K562 (cell line): ENCODE measurements around the gene CENPE. TPM values are rescaled to one million over a fixed set of nuclear protein-coding genes. Genes with fewer than 3 reads are reported as not detected.
A peak's percentile ranks its signal among the peaks of the same experiment; 100 is the strongest.

Experiments
- ATAC-seq: fragments of 200-7000 bp; cut with Tn5 transposase; 3 replicates; pipeline ENCODE4 v1.9.1; 2020; ENCODE audit warnings: moderate library complexity
- BruUV-seq: library from RNA; stranded (reverse); fragments of 400-500 nt; replicated peaks from 2 replicates; lab custom pipeline; 2021; lab: Mats Ljungman, UMichigan
- CTCF ChIA-PET: fragments of 300-600 bp; formaldehyde crosslinking; extraction: SDS; loops from one replicate; lab custom pipeline; 2021; ENCODE audit warnings: low intra/inter-chr PET ratio; lab: Yijun Ruan, JAX
- POLR2A ChIA-PET: fragments of 300-600, 350-650 bp; sonication (Branson Sonifier 250); formaldehyde crosslinking; extraction: SDS; loops from one replicate; lab custom pipeline; 2021; ENCODE audit warnings: antibody characterized with exemption, inconsistent platforms; lab: Yijun Ruan, JAX
- DNase-seq, 4 experiments: peaks; one replicate each; pipeline versions ENCODE4 v3.0.0 to v3.0.0-alpha.2; 2011 to 2018; ENCODE audit warnings: low spot score in 3 of 4, mixed read lengths in 3 of 4; ENCODE audit errors: extremely low read depth in 1 of 4
- FAIRE-seq: peaks from 2 replicates; lab custom pipeline; 2011; peaks lifted over from hg19 to GRCh38; lab: Jason Lieb, UNC
- H2AFZ ChIP-seq: 2 replicates; pipeline ENCODE4 v1.6.0; 2011; ENCODE audit warnings: low read depth, low read length, control low read depth, inconsistent platforms
- H3K27ac ChIP-seq: fragments of 200-600 bp; 3 replicates; pipeline ENCODE4 v1.8.0; 2011; ENCODE audit warnings: low read depth, mild to moderate bottlenecking, control low read depth, inconsistent platforms, low read length, moderate library complexity, mixed read lengths; ENCODE audit errors: extremely low read depth
- H3K27me3 ChIP-seq, 2 experiments: fragments of 300-600 bp in 1 of 2; 2 replicates in 1 of 2; 3 replicates in 1 of 2; pipeline versions ENCODE4 v1.6.0 to v1.8.0; 2011; ENCODE audit warnings: inconsistent platforms in 2 of 2, low read length in 2 of 2, mild to moderate bottlenecking in 1 of 2, mixed read lengths in 1 of 2, moderate library complexity in 1 of 2; ENCODE audit not compliant: control insufficient read depth in 2 of 2, insufficient read depth in 2 of 2
- H3K36me3 ChIP-seq: fragments of 300-600 bp; 3 replicates; pipeline ENCODE4 v1.8.0; 2011; ENCODE audit warnings: mild to moderate bottlenecking, low read length, inconsistent platforms; ENCODE audit not compliant: control insufficient read depth, insufficient read depth
- H3K4me1 ChIP-seq, 2 experiments: fragments of 200-600 bp in 1 of 2; replicated peaks in 1 of 2; 2 replicates in 1 of 2; 3 replicates in 1 of 2; pipeline versions ENCODE4 v1.5.1 to v1.8.0; 2011; ENCODE audit warnings: inconsistent platforms in 2 of 2, low read length in 2 of 2, mild to moderate bottlenecking in 1 of 2, mixed read lengths in 1 of 2, moderate library complexity in 1 of 2; ENCODE audit not compliant: control insufficient read depth in 2 of 2, insufficient read depth in 2 of 2
- H3K4me2 ChIP-seq: 2 replicates; pipeline ENCODE4 v1.6.1; 2011; ENCODE audit warnings: low read length, control low read depth, inconsistent platforms, mixed read lengths; ENCODE audit not compliant: insufficient read depth
- H3K4me3 ChIP-seq: fragments of 200-600 bp; sonication (generic), shearing (Covaris generic); 2 replicates; pipeline ENCODE4 v1.5.1; 2016; ENCODE audit warnings: control low read depth, inconsistent platforms
- H3K79me2 ChIP-seq: fragments of 200-600 bp; 3 replicates; pipeline ENCODE4 v1.8.0; 2011; ENCODE audit warnings: low read length, inconsistent platforms; ENCODE audit not compliant: control insufficient read depth, insufficient read depth
- H3K9ac ChIP-seq, 2 experiments: 2 replicates each; pipeline versions ENCODE4 v1.6.0 to v1.6.1; 2011; ENCODE audit warnings: low read depth in 2 of 2, low read length in 2 of 2, control low read depth in 1 of 2, inconsistent platforms in 1 of 2, mild to moderate bottlenecking in 1 of 2, mixed read lengths in 1 of 2; ENCODE audit not compliant: insufficient read depth in 1 of 2
- H3K9me1 ChIP-seq: one replicate; pipeline ENCODE4 v1.6.0; 2011; ENCODE audit warnings: inconsistent platforms, mild to moderate bottlenecking, low read length, moderate library complexity; ENCODE audit not compliant: control insufficient read depth, insufficient read depth
- H3K9me3 ChIP-seq: replicated peaks from 2 replicates; pipeline ENCODE4 v1.5.1; 2011; ENCODE audit warnings: low read depth, low read length, inconsistent platforms; ENCODE audit not compliant: control insufficient read depth, insufficient read depth
- H4K20me1 ChIP-seq: replicated peaks from 2 replicates; pipeline ENCODE4 v1.6.1; 2011; ENCODE audit warnings: low read length, inconsistent platforms, mixed read lengths; ENCODE audit not compliant: control insufficient read depth, insufficient read depth
- FOSL1 ChIP-seq: fragments of 200-800 bp; sonication (Bioruptor generic); conservative IDR thresholded peaks from 2 replicates; pipeline ENCODE4 v1.6.1; 2016; ENCODE audit warnings: missing genetic modification characterization, missing compliant biosample characterization
- FOXA1 ChIP-seq: fragments of 450-650 bp; IDR thresholded peaks from 2 replicates; pipeline ENCODE4 v1.6.1; 2016; ENCODE audit warnings: mild to moderate bottlenecking, borderline replicate concordance
- GTF2A2 ChIP-seq: IDR thresholded peaks from 2 replicates; pipeline ENCODE4 v1.6.1; 2016; ENCODE audit warnings: mild to moderate bottlenecking, missing genetic modification characterization, missing compliant biosample characterization
- HDAC3 ChIP-seq: fragments of 450-650 bp; IDR thresholded peaks from 2 replicates; pipeline ENCODE4 v1.6.1; 2018; ENCODE audit warnings: borderline replicate concordance, mild to moderate bottlenecking, moderate library complexity; ENCODE audit not compliant: partially characterized antibody
- POLR3G ChIP-seq: IDR thresholded peaks from 2 replicates; pipeline ENCODE4 v1.6.1; 2011; ENCODE audit not compliant: insufficient read length, insufficient replicate concordance; ENCODE audit errors: extremely low read depth
- RREB1 ChIP-seq: fragments of 250-450 bp; sonication (Bioruptor Pico); IDR thresholded peaks from 2 replicates; pipeline ENCODE4 v1.4.0; 2020
- SMAD1 ChIP-seq: fragments of 150-350 bp; IDR thresholded peaks from 2 replicates; pipeline ENCODE4 v1.6.1; 2014; ENCODE audit warnings: low read length, low read depth; ENCODE audit not compliant: partially characterized antibody
- SMARCE1 ChIP-seq: fragments of 450-650 bp; IDR thresholded peaks from 2 replicates; pipeline ENCODE4 v1.7.1; 2016; ENCODE audit warnings: mild to moderate bottlenecking
- TEAD1 ChIP-seq, 2 experiments: fragments of 450-650 bp in 1 of 2; sonication (generic) in 1 of 2; formaldehyde crosslinking; IDR thresholded peaks; 2 replicates each; pipeline versions ENCODE4 v1.4.0 to v1.8.0; 2020 to 2022; ENCODE audit warnings: mild to moderate bottlenecking in 2 of 2, missing genetic modification reagents in 1 of 2
- TEAD2 ChIP-seq: fragments of 450-650 bp; IDR thresholded peaks from 2 replicates; pipeline ENCODE4 v1.6.1; 2016; ENCODE audit warnings: missing genetic modification characterization, control low read depth, missing compliant biosample characterization
- WGBS: fragments of 100-300 bp; shearing (Covaris generic); methylation state at CpG from one replicate; pipeline ENCODE4 v1.1.6; 2016; ENCODE audit warnings: low coverage, mixed read lengths; ENCODE audit not compliant: insufficient coverage; ENCODE audit errors: missing lambda C conversion rate; 5-methylcytosine and 5-hydroxymethylcytosine counted together
- in situ Hi-C: fragments of 300-500 bp; cut with MboI; formaldehyde crosslinking; loops from 4 replicates; pipeline ENCODE4 v1.15.0; 2018; ENCODE audit warnings: inconsistent platforms, mixed read lengths
- intact Hi-C: fragments of 100-400 bp; cut with micrococcal nuclease; formaldehyde crosslinking; loops from 2 replicates; pipeline ENCODE4 v1.14.2; 2022
- polyA plus RNA-seq, 8 experiments: library from polyadenylated mRNA; depleted of rRNA in 4 of 8; stranded (reverse) in 5 of 8; unstranded in 3 of 8; fragments of >200 nt; fragmentation: Nextera tagmentation in 2 of 8; fragmentation: Illumina TruSeq in 1 of 8; extraction: Ambion mirVana in 2 of 8; extraction: Trizol in 1 of 8; gene quantifications; 2 replicates each; pipeline versions ENCODE4 v1.2.1 to v1.2.3, GENCODE V29; 2011 to 2014; ENCODE audit warnings: inconsistent platforms in 1 of 8, missing spikeins in 1 of 8
- total RNA-seq, 7 experiments: library from RNA; depleted of rRNA in 6 of 7; stranded (reverse); fragments of >200 nt in 6 of 7; fragmentation: Illumina TruSeq in 2 of 7; extraction: Trizol in 2 of 7; gene quantifications; 2 replicates each; pipeline versions ENCODE4 v1.2.1 to v1.2.3, GENCODE V29; 2011 to 2021; ENCODE audit warnings: low replicate concordance in 1 of 7
- TF ChIP-seq, protein P1 (sequence below), 2 experiments: fragments of 450-650 bp; conservative IDR thresholded peaks; 2 replicates each; pipeline ENCODE4 v1.6.1; 2017; ENCODE audit warnings: mild to moderate bottlenecking in 2 of 2, moderate library complexity in 2 of 2
- TF ChIP-seq, protein P2 (sequence below): fragments of 450-650 bp; formaldehyde crosslinking; IDR thresholded peaks from 2 replicates; pipeline ENCODE4 v1.4.0; 2020; ENCODE audit warnings: mild to moderate bottlenecking

CENPE gene
- total and polyA plus RNA-seq, 9 of the 15 experiments (the other 6 are each of a cell fraction or from before 2014, with no cell fraction given) = 9.9 to 53.2 (median 27.4) TPM

DNA sequence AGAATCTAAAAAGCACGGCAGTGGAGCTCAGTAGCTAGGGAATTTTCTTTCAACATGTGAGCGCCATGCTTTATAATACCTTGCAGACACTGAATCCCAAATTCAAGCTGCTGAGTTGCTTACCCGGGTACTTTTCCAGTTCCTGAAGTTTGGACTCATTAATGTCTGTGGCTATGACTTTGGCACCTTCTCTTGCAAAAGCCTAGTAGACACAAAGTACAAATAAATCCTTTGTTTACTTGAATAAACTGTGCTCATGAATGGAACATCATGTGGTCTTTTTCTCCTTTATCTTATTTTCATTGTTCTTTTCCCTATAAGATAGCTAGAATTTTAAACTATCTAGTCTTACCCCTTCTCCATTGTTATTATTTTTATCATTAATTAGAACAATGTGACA lies 103.1 kb downstream of the CENPE start:
- DNase-seq (no peak), FAIRE-seq (peak; percentile 6), ATAC-seq (no peak)
- no peaks in the 10 kb centered on the region for H3K4me1 ChIP-seq
- 59% methylated on average over 3 of the region's 3 CpGs for WGBS
- intact Hi-C loops (loop anchor here (5.0 to 10.0 kb wide), 3 partner anchors 268 to 840 kb away; partner anchors contain the start of gene UBE2D3), in situ Hi-C loops (no loop called here)
- no peak overlapping the region for H3K4me3 ChIP-seq
- H3K4me2 ChIP-seq = no peak overlapping the region
- H3K79me2 ChIP-seq = no peaks in the 10 kb centered on the region
- H3K9me3 ChIP-seq = no peaks in the 10 kb centered on the region
- ChIA-PET CTCF (no interaction called here), POLR2A (interaction anchor here (0.6 kb wide), 1 partner anchor 265 kb away, joined by 3 read pairs; no protein-coding TSS in a partner anchor)
- H3K27me3 ChIP-seq = no peaks in the 10 kb centered on the region
- H3K9ac ChIP-seq = no peak overlapping the region
- H2AFZ ChIP-seq = no peak overlapping the region
- BruUV-seq = no TSS peak
- H3K9me1 ChIP-seq = no peaks in the 10 kb centered on the region
- H4K20me1 ChIP-seq = no peaks in the 10 kb centered on the region
- H3K36me3 ChIP-seq = no peaks in the 10 kb centered on the region
- H3K27ac ChIP-seq = no peak overlapping the region
- TF ChIP-seq HDAC3 (no peak), FOSL1 (tag) (no peak), SMAD1 (no peak), GTF2A2 (tag) (no peak), FOXA1 (no peak), POLR3G (no peak), RREB1 (no peak), TEAD2 (tag) (no peak), TEAD1 (CRISPR knock-in tag; IDR thresholded peaks at IDR 0.05) (no peak), SMARCE1 (no peak)
- TF ChIP-seq, protein P1, sequence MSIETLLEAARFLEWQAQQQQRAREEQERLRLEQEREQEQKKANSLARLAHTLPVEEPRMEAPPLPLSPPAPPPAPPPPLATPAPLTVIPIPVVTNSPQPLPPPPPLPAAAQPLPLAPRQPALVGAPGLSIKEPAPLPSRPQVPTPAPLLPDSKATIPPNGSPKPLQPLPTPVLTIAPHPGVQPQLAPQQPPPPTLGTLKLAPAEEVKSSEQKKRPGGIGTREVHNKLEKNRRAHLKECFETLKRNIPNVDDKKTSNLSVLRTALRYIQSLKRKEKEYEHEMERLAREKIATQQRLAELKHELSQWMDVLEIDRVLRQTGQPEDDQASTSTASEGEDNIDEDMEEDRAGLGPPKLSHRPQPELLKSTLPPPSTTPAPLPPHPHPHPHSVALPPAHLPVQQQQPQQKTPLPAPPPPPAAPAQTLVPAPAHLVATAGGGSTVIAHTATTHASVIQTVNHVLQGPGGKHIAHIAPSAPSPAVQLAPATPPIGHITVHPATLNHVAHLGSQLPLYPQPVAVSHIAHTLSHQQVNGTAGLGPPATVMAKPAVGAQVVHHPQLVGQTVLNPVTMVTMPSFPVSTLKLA (conservative IDR thresholded peaks at IDR 0.05) = no peak
- TF ChIP-seq, protein P2, sequence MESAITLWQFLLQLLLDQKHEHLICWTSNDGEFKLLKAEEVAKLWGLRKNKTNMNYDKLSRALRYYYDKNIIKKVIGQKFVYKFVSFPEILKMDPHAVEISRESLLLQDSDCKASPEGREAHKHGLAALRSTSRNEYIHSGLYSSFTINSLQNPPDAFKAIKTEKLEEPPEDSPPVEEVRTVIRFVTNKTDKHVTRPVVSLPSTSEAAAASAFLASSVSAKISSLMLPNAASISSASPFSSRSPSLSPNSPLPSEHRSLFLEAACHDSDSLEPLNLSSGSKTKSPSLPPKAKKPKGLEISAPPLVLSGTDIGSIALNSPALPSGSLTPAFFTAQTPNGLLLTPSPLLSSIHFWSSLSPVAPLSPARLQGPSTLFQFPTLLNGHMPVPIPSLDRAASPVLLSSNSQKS (CRISPR knock-in tag) = no peak
